T-helper 2 cell treated with Interferon-gamma antibody and Interleukin-4, amounts not matched to agents 100 ng/mL and 5 ng/mL, for 36 hours (primary cell): ENCODE measurements around the gene FLAD1. TPM values are rescaled to one million over a fixed set of nuclear protein-coding genes. Genes with fewer than 3 reads are reported as not detected.

ENCODE experiments used
- intact Hi-C: fragments of 100-400 bp; cut with micrococcal nuclease; formaldehyde crosslinking; loops from one replicate; pipeline ENCODE4 v1.15.1; 2023
- total RNA-seq: library from RNA; stranded (reverse); gene quantifications from 2 replicates; pipeline ENCODE4 v1.2.3, GENCODE V29; 2022

The FLAD1 gene
- total RNA-seq, 1 donor from 2014 or later: 50.3 TPM

GRCh38 chr1:154966111-154966510, 17.0 kb upstream of the FLAD1 start:
- intact Hi-C loops: no loop called here

- intact Hi-C loops: no loop called here
Observed at GRCh38 chr1:154967331-154967950, 15.7 kb upstream of the FLAD1 start.

GRCh38 chr1:154968731-154969130, 14.4 kb upstream of the FLAD1 start:
- intact Hi-C loops: no loop called here

DNA sequence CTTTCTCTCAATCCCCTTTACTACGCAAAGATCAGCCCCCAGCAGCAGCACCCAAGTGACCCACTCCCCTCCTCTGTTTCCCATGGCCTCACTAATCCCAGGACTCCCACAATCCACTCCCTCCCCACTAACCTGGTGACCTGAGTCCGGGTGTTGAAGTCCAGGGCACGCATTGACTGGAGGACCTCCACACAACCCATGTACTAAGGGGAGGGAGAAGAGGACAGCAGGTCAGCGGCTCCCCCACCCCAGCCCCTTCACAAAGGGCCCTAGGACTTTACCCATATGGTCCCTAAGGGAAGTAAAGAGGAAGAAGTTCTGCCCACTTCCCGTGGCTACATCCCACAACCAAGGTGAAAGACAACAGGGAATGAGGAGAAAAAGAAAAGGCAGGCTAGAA, 13.9 kb upstream of the FLAD1 start:
- intact Hi-C loops: no loop called here

DNA sequence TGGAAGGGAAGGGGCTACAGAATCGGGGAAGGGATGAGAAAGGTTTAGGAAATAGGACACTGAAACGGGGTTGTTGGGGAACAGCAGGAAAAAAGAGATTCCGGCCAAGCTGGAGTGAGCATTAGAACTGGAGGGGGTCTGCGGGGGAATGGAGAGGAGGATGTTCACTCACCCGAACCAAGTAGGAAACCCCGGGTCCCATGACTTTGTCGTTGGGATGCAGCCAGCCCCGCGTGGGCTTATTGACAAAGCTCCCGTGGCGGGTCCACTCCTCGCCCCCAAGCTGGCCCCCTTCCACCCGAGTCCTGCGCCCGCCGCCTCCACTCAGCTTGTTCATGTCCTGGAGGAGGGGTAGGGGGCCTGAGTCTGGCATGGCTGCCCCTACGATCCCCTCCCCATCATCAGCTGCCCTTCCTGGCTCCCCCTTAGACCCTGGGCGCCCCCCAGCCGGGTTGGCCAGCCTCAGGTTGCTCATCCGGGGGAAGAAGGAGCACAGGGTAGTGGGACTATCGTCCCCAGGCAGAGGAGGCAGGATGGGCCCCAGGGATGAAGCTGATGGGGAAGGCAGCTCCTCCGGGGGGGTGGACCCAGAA, 13.2 kb upstream of the FLAD1 start:
- intact Hi-C loops: loop anchor here (10.0 kb wide), 1 partner anchor 205 kb away; the partner anchor contains the start of genes KRTCAP2 and TRIM46

DNA sequence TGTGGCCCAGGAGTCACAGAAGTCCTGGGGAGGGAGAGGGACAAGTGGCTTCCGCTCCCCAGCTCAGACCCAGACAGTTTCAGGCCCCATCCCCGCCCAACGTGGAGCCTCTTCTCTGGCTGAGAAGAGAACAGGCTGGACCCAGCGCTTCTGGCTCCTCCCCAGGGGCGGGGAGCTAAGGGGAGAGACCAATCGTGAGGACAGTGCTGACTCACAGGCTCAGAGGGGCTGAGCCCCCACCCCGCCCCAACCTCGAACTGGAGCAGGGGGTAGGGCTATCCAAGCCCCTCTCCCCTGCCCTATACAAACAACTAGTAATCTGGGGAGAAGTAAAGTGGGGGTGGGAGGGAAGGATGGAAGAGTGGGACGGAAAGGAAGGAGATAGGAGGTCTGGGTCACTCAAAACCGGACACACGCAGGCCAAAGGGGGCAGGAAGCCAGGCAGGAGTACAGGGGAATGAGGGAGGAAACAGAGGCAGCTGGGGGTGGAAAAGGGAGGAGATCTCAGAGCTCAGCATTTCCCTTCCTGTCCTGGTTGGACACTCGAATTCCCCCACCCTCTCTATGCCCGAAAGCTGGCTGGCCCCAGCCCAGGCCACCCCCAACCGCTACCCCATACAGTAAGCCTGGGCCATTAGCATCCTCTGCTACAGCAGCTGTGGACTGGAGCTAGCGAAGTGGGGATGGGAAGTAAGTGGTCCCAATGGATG, 12.4 kb upstream of the FLAD1 start, which contains the start of gene SHC1:
TSS of gene SHC1 (minus strand) at position 117 of the 710 bp plus-strand sequence. CDS start 221 bp downstream, outside the sequence.
- intact Hi-C loops: loop anchor here (10.0 kb wide), 1 partner anchor 204 kb away; the partner anchor contains the start of genes KRTCAP2 and TRIM46

GRCh38 chr1:154971341-154971998, 11.7 kb upstream of the FLAD1 start:
- intact Hi-C loops: loop anchor here (10.0 kb wide), 1 partner anchor 203 kb away; the partner anchor contains the start of genes KRTCAP2 and TRIM46

- intact Hi-C loops: loop anchor here (10.0 kb wide), 1 partner anchor 203 kb away; the partner anchor contains the start of genes KRTCAP2 and TRIM46
Observed at GRCh38 chr1:154972213-154972516, 11.0 kb upstream of the FLAD1 start.

DNA sequence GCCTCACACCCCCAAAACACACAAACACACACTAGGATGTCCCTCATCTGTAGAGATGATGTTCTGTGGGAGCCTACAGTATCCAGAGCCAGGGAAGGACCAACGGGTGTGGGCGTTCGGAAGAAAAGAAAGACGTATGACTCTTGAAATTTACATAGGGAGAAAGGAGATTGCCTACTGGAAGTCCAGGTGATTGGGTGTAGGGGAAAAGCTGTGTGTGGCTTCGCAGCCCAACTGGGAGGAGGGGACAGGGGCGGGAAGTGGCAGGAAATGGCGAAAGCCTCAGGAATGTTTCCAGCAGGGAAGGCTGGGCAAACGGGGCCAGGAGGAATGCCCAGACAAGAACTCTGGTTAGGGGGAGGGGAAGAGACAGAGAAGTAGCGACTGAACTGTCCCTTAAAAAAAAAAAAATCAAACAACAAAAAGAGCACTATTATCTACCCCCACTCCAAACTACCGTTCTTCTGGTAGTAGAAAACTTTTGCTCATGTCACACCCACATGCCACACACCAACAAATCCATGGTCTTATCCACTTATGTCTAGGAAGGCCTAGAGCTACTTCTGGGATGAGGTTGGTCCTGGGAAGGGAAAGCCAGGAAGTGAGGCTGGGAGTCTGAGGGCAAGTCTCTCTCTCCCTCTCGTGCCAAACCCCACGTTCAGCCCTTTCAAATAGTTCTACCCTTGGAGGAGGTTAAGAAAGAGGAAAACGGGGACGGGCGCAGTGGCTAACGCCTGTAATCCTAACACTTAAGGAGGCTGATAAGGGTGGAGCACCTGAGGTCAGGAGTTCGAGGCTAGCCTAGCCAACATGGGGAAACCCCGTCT, 10.4 kb upstream of the FLAD1 start:
- intact Hi-C loops: loop anchor here (10.0 kb wide), 1 partner anchor 202 kb away; the partner anchor contains the start of genes KRTCAP2 and TRIM46

DNA sequence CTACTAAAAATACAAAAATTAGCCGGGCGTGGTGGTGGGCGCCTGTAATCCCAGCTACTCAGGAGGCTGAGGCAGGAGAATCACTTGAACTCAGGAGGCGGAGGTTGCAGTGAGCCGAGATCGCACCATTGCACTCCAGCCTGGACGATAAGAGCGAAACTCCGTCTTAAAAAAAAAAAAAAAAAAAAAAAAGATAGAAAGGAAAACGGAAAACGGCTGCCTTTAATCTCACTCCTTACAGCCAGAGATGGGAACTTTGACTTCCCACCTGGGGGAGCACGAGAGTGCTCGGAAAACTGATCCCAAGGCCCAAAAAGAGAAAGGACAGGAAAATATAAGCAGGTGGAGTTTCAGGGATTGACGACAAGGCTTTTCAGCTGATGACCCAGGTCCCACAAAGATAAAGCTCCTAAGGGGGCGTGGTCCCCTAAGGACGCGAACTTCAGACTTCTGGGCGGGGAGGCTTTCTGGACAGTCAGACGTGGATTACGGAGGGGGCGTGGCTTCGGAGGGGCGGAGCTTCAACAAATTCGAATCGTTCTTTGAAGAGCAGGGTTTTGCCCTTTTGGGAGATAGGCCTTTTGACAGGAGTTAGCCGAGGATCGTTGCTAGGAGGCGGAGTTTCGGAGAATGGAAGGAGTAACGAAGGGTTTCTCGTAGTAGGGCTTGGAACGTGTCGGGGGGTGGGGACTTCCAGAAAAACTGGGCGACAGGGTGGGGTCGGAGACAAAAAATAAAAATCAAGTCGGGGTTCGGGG, 9.6 kb upstream of the FLAD1 start:
- intact Hi-C loops: loop anchor here (1.0 to 10.0 kb wide), 8 partner anchors 10 to 415 kb away; partner anchors contain the start of genes ADAM15, FLAD1, KRTCAP2 and PMVK

DNA sequence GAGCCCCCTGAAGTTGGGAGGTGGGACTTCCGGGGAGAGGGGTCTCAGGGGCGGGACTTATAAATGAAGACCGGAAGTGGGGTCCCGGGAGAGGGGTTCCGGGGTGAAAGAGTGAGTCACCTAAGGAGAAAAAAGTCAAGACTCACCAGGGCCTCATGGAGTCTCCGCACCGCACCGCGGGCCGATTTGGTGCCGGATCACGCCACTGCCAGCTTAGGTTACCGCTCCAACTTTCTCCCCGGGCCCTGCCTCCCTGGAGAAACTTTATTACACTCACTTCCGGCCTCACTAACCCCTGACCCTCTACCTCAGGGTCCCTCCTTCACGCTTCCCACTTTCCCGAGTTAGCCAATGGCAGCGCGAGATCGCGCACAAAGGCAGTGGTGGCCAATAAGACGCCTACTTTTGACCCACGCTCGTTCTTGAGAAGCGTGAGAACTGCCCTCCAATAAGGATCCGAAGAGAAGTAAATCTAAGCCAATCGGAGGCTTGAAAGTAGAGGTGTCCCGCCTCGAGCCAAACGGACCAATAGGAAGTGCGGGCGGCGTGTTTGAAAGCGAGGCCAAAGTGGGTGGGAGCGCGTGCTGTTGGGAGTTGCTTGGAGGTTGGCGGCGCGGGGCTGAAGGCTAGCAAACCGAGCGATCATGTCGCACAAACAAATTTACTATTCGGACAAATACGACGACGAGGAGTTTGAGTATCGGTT, 8.9 kb upstream of the FLAD1 start, which contains the start of gene CKS1B:
TSS of gene CKS1B (plus strand) at position 580 of the 706 bp plus-strand sequence. CDS start at position 645, 65 bp downstream.
- intact Hi-C loops: loop anchor here (1.0 to 10.0 kb wide), 8 partner anchors 9 to 416 kb away; partner anchors contain the start of genes ADAM15, FLAD1, KRTCAP2 and PMVK

DNA sequence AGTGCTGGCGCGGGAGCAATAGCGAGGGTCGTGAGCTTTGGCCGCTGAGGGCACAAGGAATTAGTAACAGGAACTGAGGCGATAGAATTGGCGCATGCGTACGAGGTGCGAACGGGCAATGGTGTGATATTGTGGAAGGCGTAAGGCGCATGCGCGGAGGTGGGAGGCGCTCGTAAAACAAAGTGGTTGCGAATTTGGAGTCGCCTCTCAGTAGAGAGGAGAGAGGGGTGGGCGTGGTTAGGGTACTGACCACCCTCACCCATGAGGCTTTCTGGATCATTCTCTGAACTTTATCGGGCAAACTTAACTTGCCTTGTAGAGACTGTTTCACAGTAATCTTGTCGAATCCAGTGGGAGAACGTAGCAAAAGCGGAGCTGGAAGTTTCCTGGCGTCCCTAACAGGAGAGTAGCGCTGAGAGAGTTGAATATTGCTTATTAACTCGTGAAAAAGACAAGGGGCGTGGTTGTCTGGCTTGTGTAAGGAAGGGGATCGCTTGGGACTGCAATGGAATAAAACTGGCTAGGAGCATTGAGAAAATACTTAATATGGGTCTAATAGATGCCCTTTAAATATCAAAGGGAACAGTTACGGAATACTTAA, 8.2 kb upstream of the FLAD1 start:
- intact Hi-C loops: loop anchor here (1.0 to 10.0 kb wide), 8 partner anchors 8 to 417 kb away; partner anchors contain the start of genes ADAM15, FLAD1, KRTCAP2 and PMVK

- intact Hi-C loops: loop anchor here (2.0 to 10.0 kb wide), 2 partner anchors 75 to 199 kb away; partner anchors contain the start of genes ADAM15, KRTCAP2 and TRIM46
Observed at GRCh38 chr1:154975409-154976059, 7.6 kb upstream of the FLAD1 start.

DNA sequence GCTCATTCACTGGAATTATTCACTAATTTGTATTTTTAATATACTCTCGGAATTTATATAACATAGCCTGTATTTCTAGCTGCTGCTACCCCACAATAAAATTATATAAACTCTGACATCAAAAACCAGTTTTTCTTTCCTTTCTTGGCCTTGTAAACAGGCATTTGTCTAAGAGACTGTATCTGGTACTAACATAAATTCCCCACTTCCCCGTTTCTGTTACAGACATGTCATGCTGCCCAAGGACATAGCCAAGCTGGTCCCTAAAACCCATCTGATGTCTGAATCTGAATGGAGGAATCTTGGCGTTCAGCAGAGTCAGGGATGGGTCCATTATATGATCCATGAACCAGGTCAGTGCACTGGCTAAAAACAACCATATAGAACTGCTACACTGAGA, 5.4 kb upstream of the FLAD1 start:
- intact Hi-C loops: loop anchor here (10.0 kb wide), 1 partner anchor 197 kb away; the partner anchor contains the start of genes KRTCAP2 and TRIM46

DNA sequence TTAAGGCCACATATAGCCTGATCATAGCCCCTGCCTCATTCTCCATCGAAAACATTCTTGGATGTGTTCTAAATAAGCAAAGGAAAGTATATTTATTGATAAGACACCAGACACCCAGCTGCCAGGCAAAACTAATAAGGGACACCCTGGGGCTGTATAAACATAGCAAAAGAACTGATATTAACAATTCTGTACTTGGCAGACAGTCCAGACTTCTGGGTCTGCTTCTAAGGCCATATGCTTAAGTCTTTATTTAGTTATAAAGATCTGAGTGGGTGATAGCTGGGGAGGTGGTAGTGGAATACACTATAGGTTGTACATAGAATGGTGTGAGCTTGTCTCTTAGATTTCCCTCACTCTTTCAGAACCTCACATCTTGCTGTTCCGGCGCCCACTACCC, 4.8 kb upstream of the FLAD1 start:
- intact Hi-C loops: loop anchor here (10.0 kb wide), 1 partner anchor 196 kb away; the partner anchor contains the start of genes KRTCAP2 and TRIM46

GRCh38 chr1:154982341-154982740, 803 bp upstream of the FLAD1 start:
- intact Hi-C loops: loop anchor here (2.0 kb wide), 1 partner anchor 34 kb away; no protein-coding TSS in a partner anchor

- intact Hi-C loops: loop anchor here (1.0 to 2.0 kb wide), 5 partner anchors 10 to 48 kb away; partner anchors contain the start of genes CKS1B and PMVK
Observed at GRCh38 chr1:154983776-154984466, 777 bp downstream of the FLAD1 start.
